H1 (cell line): ENCODE measurements around the gene GSTO1. TPM values are rescaled to one million over a fixed set of nuclear protein-coding genes. Genes with fewer than 3 reads are reported as not detected.

Experiments
- FOSL1 ChIP-seq: IDR thresholded peaks from 2 replicates; pipeline ENCODE4 v1.6.1; 2011; ENCODE audit warnings: mild to moderate bottlenecking, low read depth, low read length, moderate library complexity; ENCODE audit not compliant: insufficient read depth
- POU5F1 ChIP-seq: IDR thresholded peaks from 2 replicates; pipeline ENCODE4 v1.6.1; 2011; ENCODE audit warnings: low read depth, mild to moderate bottlenecking, low read length, moderate library complexity
- SP1 ChIP-seq: IDR thresholded peaks from 2 replicates; pipeline ENCODE4 v1.6.1; 2011; ENCODE audit warnings: low read depth, low read length
- TEAD4 ChIP-seq: IDR thresholded peaks from 2 replicates; pipeline ENCODE4 v1.6.1; 2012; ENCODE audit warnings: low read depth, low read length, inconsistent platforms, mixed read lengths
- polyA plus RNA-seq, 7 experiments: library from polyadenylated mRNA; depleted of rRNA in 3 of 7; stranded (reverse) in 5 of 7; unstranded in 2 of 7; fragments of >200 nt in 5 of 7; fragments of 200-250 nt in 2 of 7; gene quantifications; 1 replicate in 5 of 7; 2 replicates in 1 of 7; 4 replicates in 1 of 7; pipeline versions ENCODE4 v1.2.1 to v1.2.3, GENCODE V29; 2011 to 2013; ENCODE audit warnings: missing spikeins in 2 of 7, mixed read lengths in 2 of 7
- total RNA-seq: library from RNA; stranded (reverse); fragmentation: NEBNext Ultra II Directional; extraction: Animal tissue kit (Norgen Biotek cat#: 25700); gene quantifications from 2 replicates; pipeline ENCODE4 v1.2.1, GENCODE V29; 2021

GSTO1 gene
- total and polyA plus RNA-seq, 2 of the 8 experiments (the other 6 are each of a cell fraction or from before 2014, with no cell fraction given), result 22.4 to 32.5 TPM

- no peak for TF ChIP-seq POU5F1
- TF ChIP-seq FOSL1, result no peak
- no peak for TF ChIP-seq SP1
- TF ChIP-seq TEAD4, result no peak
Measured at GRCh38 chr10:104273899-104274575, 19.3 kb downstream of the GSTO1 start (continued).
